Right cardiac atrium (tissue), 5 donors: ENCODE results near the gene DAPK1. TPM values are rescaled to one million over a fixed set of nuclear protein-coding genes. Genes with fewer than 3 reads are reported as not detected.

Source experiments
- ATAC-seq, 2 donors: fragments of 200-7000 bp; cut with Tn5 transposase; one replicate each; pipeline versions ENCODE4 v1.8.0 to v1.9.1; 2020; ENCODE audit warnings: moderate library complexity in 2 of 2, mild to moderate bottlenecking in 1 of 2
- DNase-seq, 3 donors: peaks; one replicate each; pipeline ENCODE4 v3.0.0-alpha.2; 2020
- H3K27ac ChIP-seq: one replicate; pipeline ENCODE4 v1.5.1; 2013; ENCODE audit warnings: mild to moderate bottlenecking, low read length, control low read depth, moderate library complexity
- H3K27me3 ChIP-seq: one replicate; pipeline ENCODE4 v1.6.1; 2013; ENCODE audit not compliant: control insufficient read depth, insufficient read depth
- H3K4me1 ChIP-seq: one replicate; pipeline ENCODE4 v1.6.1; 2013; ENCODE audit warnings: low read length; ENCODE audit not compliant: control insufficient read depth, insufficient read depth
- H3K4me3 ChIP-seq: one replicate; pipeline ENCODE4 v1.5.1; 2013; ENCODE audit warnings: low read length, control low read depth
- H3K9me3 ChIP-seq: one replicate; pipeline ENCODE4 v1.6.1; 2013; ENCODE audit warnings: low read length; ENCODE audit not compliant: control insufficient read depth
- WGBS: extraction: QIAGEN DNeasy Blood & Tissue Kit; methylation state at CpG from one replicate; pipeline ENCODE4 v1.1.7; 2013; 5-methylcytosine and 5-hydroxymethylcytosine counted together
- intact Hi-C, 4 donors: fragments of 100-400 bp; cut with DNase I; formaldehyde crosslinking; loops; one replicate each; pipeline versions ENCODE4 v1.11.0 to v1.14.0; 2022 to 2023
- polyA plus RNA-seq: library from polyadenylated mRNA; stranded (reverse); fragments of 200-250 nt; gene quantifications from one replicate; pipeline ENCODE4 v1.2.3, GENCODE V29; 2013
- total RNA-seq, 4 donors: library from RNA; stranded (reverse); fragmentation: NEBNext Ultra II Directional; extraction: Animal tissue kit (Norgen Biotek cat#: 25700); gene quantifications; one replicate each; pipeline ENCODE4 v1.2.1, GENCODE V29; 2021
- donor health status: healthy with polysubstance abuse.
- donor health status: DM: no; HTN: yes; CAD: no.
- donor health status: DM: no; HTN: no; CAD: no.
- donor health status: DM: no; HTN: yes; CAD: no; lungs with severe emphysema.
- donor health status: DM: yes; HTN: yes; CAD: no.

Gene DAPK1
- total and polyA plus RNA-seq, 5 donors, result 5.2 to 20.1 (median 18.5) TPM

GRCh38 chr9:87751868-87752267 lies 254.2 kb downstream of the DAPK1 start:
- no peak for DNase-seq
- intact Hi-C loops, result no loop called here
- Histone ChIP-seq H3K27ac (no peak overlapping the region), H3K27me3 (no peaks in the 10 kb centered on the region), H3K4me1 (no peaks in the 10 kb centered on the region), H3K9me3 (peaks cover 2% of the 10 kb centered on the region), H3K4me3 (no peak overlapping the region)
- WGBS, result 60% methylated on average over 2 of the region's 4 CpGs
- no peak for ATAC-seq

GRCh38 chr9:87753313-87753712 lies 255.6 kb downstream of the DAPK1 start:
- Histone ChIP-seq H3K27ac (no peak overlapping the region), H3K9me3 (peaks cover 2% of the 10 kb centered on the region), H3K27me3 (no peaks in the 10 kb centered on the region), H3K4me1 (no peaks in the 10 kb centered on the region), H3K4me3 (no peak overlapping the region)
- 59% methylated on average over 2 of the region's 2 CpGs for WGBS
- ATAC-seq (no peak), DNase-seq (no peak)
- intact Hi-C loops, result no loop called here

Other genes with a start within 250 kb of the DAPK1 start
- 100 to 1,000 TPM; 140 to 173 (median 143) TPM for gene CTSL, start 228.3 kb downstream of the DAPK1 start, total RNA-seq
- 150 TPM for gene CTSL, start 228.3 kb downstream of the DAPK1 start, polyA plus RNA-seq